Measurements from ENCODE around the gene CCT2. TPM values are rescaled to one million over a fixed set of nuclear protein-coding genes. Genes with fewer than 3 reads are reported as not detected.

The CCT2 gene
- total RNA-seq, 1 donor from 2014 or later, result 158 TPM

DNA sequence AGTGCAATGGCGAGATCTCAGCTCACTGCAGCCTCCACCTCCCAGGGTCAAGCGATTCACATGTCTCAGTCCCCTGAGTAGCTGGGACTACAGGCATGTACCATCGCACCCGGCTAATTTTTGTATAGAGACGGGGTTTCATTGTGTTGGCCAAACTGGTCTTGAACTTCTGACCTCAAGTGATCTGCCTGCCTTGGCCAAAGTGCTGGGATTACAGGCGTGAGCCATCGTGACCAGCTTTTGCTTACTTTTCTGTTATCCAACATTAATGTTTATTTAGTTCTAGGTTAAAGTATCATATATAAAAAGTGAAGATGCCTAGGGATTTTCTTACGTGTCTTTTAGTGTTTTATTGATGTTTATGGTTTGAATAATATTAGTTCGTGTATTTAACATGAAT lies 28.9 kb upstream of the CCT2 start:
- H3K4me3 ChIP-seq (ENCODE audit: low read length in 3 of 3), result no peak overlapping the region
- no peak overlapping the region for H3K9ac ChIP-seq (ENCODE audit: low read depth in 1 of 3, low read length in 3 of 3)
- peaks cover 0 to 6% (median 0%) of the 10 kb centered on the region in 3 donors for H3K4me1 ChIP-seq (ENCODE audit: control insufficient read depth in 3 of 3, insufficient read depth in 3 of 3, low read length in 3 of 3)
- no peaks in the 10 kb centered on the region for H3K27me3 ChIP-seq (ENCODE audit: control insufficient read depth in 3 of 3, insufficient read depth in 3 of 3, low read length in 3 of 3)
- no peak overlapping the region for H3K27ac ChIP-seq (ENCODE audit: low read depth, low read length)
- no peaks in the 10 kb centered on the region for H3K9me3 ChIP-seq (ENCODE audit: control insufficient read depth in 3 of 3, low read length in 3 of 3)
- no peaks in the 10 kb centered on the region for H3K36me3 ChIP-seq (ENCODE audit: control insufficient read depth in 3 of 3, insufficient read depth in 3 of 3, low read length in 3 of 3)

DNA sequence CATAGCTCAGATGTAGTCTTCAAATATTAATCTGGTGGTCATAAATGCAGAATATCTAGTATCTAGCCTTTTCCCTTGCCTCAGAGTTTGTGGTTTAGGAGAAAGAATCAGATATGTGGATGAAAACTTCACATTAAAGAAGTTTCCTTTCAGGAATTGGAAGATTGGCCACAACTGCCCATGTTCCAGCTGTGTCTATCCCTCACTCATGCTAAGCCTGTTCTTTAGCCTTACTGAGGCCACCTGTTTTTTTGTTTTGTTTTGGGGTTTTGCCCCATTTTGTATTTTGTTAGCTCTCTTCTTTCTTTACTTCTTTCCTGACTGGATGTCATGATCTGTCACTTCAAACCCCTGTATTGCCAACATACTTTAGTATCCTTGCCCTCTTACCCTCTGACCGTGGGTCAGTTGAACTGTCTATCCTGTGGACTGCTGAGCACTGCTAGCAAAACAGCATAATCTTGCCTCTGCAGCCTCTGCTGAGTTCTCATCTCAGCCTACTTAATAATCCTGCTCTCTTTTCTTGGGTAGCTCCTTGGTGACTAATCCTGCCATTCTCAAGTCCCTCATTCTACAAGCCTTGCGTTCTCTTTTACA lies 22.0 kb upstream of the CCT2 start:
- H3K4me1 ChIP-seq (ENCODE audit: control insufficient read depth in 3 of 3, insufficient read depth in 3 of 3, low read length in 3 of 3), result no peaks in the 10 kb centered on the region
- no peak overlapping the region for H3K9ac ChIP-seq (ENCODE audit: low read depth in 1 of 3, low read length in 3 of 3)
- H3K27me3 ChIP-seq (ENCODE audit: control insufficient read depth in 3 of 3, insufficient read depth in 3 of 3, low read length in 3 of 3), result no peaks in the 10 kb centered on the region
- no peak overlapping the region for H3K4me3 ChIP-seq (ENCODE audit: low read length in 3 of 3)
- H3K9me3 ChIP-seq (ENCODE audit: control insufficient read depth in 3 of 3, low read length in 3 of 3), result no peaks in the 10 kb centered on the region
- H3K27ac ChIP-seq (ENCODE audit: low read depth, low read length), result no peak overlapping the region
- peaks cover 0 to 22% (median 12%) of the 10 kb centered on the region in 3 donors for H3K36me3 ChIP-seq (ENCODE audit: control insufficient read depth in 3 of 3, insufficient read depth in 3 of 3, low read length in 3 of 3)

DNA sequence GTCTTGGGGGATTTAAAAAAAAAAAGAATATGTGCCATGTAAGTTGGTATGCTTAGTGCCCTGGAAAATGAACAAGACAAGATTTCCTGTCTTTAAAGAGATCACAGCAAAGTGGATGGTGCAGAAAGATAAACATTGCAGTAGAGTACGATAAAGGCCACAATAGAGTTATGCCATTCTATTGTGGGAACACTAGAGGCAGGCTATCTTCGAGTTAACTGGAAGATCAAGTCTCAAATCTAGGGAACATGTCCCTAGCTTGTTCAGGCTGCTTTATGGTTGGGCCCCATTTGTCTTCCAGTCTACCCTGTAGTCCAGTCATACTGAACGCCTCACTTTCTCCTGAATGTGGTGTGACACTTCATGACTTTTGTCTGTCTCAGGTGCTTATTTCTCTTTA lies 18.7 kb upstream of the CCT2 start:
- no peaks in the 10 kb centered on the region for H3K27me3 ChIP-seq (ENCODE audit: control insufficient read depth in 3 of 3, insufficient read depth in 3 of 3, low read length in 3 of 3)
- no peaks in the 10 kb centered on the region for H3K4me1 ChIP-seq (ENCODE audit: control insufficient read depth in 3 of 3, insufficient read depth in 3 of 3, low read length in 3 of 3)
- peaks cover 2 to 32% (median 18%) of the 10 kb centered on the region in 3 donors for H3K36me3 ChIP-seq (ENCODE audit: control insufficient read depth in 3 of 3, insufficient read depth in 3 of 3, low read length in 3 of 3)
- no peak overlapping the region for H3K27ac ChIP-seq (ENCODE audit: low read depth, low read length)
- no peaks in the 10 kb centered on the region for H3K9me3 ChIP-seq (ENCODE audit: control insufficient read depth in 3 of 3, low read length in 3 of 3)
- H3K9ac ChIP-seq (ENCODE audit: low read depth in 1 of 3, low read length in 3 of 3), result no peak overlapping the region
- H3K4me3 ChIP-seq (ENCODE audit: low read length in 3 of 3), result no peak overlapping the region

DNA sequence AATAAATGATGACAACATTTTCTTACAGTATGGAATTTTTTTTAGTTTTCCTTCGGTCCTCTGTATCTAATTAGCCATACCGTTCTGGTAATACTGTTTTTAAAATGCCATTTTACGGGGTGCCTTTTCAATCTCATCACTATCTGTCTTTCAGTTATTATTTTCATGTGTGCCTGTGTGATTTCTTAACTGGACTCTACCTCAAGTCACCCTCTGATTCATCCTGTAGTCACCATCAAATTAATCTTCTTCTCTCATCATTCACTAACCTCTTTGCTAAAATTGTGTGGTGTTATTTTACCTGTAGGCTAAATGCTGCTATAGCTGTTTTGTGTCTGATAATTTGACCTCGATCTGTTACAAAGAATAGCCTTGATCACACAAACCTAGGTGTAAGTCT lies 16.0 kb upstream of the CCT2 start:
- no peaks in the 10 kb centered on the region for H3K4me1 ChIP-seq (ENCODE audit: control insufficient read depth in 3 of 3, insufficient read depth in 3 of 3, low read length in 3 of 3)
- no peak overlapping the region for H3K4me3 ChIP-seq (ENCODE audit: low read length in 3 of 3)
- H3K9ac ChIP-seq (ENCODE audit: low read depth in 1 of 3, low read length in 3 of 3), result no peak overlapping the region
- H3K36me3 ChIP-seq (ENCODE audit: control insufficient read depth in 3 of 3, insufficient read depth in 3 of 3, low read length in 3 of 3), result peaks cover 11 to 46% (median 35%) of the 10 kb centered on the region in 3 donors
- H3K9me3 ChIP-seq (ENCODE audit: control insufficient read depth in 3 of 3, low read length in 3 of 3), result no peaks in the 10 kb centered on the region
- no peak overlapping the region for H3K27ac ChIP-seq (ENCODE audit: low read depth, low read length)
- no peaks in the 10 kb centered on the region for H3K27me3 ChIP-seq (ENCODE audit: control insufficient read depth in 3 of 3, insufficient read depth in 3 of 3, low read length in 3 of 3)

DNA sequence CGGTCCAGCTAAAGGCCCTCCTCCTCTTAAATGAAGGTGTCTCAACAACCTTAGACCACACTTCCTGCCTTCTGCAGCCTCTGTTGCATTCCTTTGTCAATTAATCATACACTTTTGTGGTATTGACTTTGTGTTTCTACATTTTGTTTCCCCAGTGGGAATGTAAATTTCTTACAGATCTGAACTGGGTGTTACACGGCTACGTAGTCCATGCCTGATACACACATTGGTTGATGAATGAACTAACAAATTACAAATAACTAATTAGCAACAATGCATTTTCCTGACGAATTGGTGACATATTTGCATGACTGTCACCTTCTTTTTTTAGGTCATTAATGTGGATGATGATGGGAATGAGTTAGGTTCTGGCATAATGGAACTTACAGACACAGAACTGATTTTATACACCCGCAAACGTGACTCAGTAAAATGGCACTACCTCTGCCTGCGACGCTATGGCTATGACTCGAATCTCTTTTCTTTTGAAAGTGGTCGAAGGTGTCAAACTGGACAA lies 15.2 kb upstream of the CCT2 start:
- Histone ChIP-seq H3K36me3 (ENCODE audit: control insufficient read depth in 3 of 3, insufficient read depth in 3 of 3, low read length in 3 of 3) (peaks cover 16 to 51% (median 37%) of the 10 kb centered on the region in 3 donors), H3K27me3 (ENCODE audit: control insufficient read depth in 3 of 3, insufficient read depth in 3 of 3, low read length in 3 of 3) (no peaks in the 10 kb centered on the region), H3K9me3 (ENCODE audit: control insufficient read depth in 3 of 3, low read length in 3 of 3) (no peaks in the 10 kb centered on the region), H3K27ac (ENCODE audit: low read depth, low read length) (no peak overlapping the region), H3K4me1 (ENCODE audit: control insufficient read depth in 3 of 3, insufficient read depth in 3 of 3, low read length in 3 of 3) (no peaks in the 10 kb centered on the region), H3K4me3 (ENCODE audit: low read length in 3 of 3) (no peak overlapping the region), H3K9ac (ENCODE audit: low read depth in 1 of 3, low read length in 3 of 3) (no peak overlapping the region)

DNA sequence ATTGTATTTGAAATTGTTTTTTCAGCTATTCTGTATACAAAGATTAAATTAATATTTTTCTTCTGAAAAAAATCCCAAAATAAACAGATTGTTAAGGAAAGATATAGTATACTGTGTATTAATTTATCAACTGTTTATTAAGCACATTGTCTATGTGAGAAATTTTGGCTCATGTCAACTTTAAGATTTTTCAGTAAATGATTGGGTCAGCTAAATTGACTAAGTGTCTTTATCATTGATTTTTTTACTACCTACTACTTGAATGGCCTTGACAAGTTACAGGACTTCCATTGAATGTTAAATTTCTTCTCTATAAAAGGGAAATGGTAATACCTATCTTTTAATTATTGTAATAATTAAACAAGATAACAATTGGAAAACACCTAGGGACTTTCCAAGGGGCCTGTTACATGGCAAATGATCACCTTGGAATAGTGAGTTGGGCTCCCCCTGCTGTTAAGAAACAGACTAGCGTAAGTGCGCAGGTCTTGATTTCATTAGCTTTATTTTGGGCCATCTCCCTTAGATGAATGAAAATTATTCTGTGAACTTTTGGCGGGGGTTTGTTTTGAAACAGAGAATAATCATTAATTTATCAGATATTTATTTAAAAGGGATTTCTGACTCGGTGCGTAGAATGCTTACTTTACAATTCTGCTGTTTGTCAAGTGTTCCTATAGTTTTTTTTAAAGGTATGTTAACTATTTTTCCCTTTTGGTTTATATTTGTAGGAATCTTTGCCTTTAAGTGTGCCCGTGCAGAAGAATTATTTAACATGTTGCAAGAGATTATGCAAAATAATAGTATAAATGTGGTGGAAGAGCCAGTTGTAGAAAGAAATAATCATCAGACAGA lies 14.5 kb upstream of the CCT2 start:
- Histone ChIP-seq H3K4me3 (ENCODE audit: low read length in 3 of 3) (no peak overlapping the region), H3K27ac (ENCODE audit: low read depth, low read length) (no peak overlapping the region), H3K4me1 (ENCODE audit: control insufficient read depth in 3 of 3, insufficient read depth in 3 of 3, low read length in 3 of 3) (no peaks in the 10 kb centered on the region), H3K9me3 (ENCODE audit: control insufficient read depth in 3 of 3, low read length in 3 of 3) (no peaks in the 10 kb centered on the region), H3K9ac (ENCODE audit: low read depth in 1 of 3, low read length in 3 of 3) (no peak overlapping the region), H3K27me3 (ENCODE audit: control insufficient read depth in 3 of 3, insufficient read depth in 3 of 3, low read length in 3 of 3) (no peaks in the 10 kb centered on the region), H3K36me3 (ENCODE audit: control insufficient read depth in 3 of 3, insufficient read depth in 3 of 3, low read length in 3 of 3) (peaks cover 19 to 55% (median 40%) of the 10 kb centered on the region in 3 donors)

DNA sequence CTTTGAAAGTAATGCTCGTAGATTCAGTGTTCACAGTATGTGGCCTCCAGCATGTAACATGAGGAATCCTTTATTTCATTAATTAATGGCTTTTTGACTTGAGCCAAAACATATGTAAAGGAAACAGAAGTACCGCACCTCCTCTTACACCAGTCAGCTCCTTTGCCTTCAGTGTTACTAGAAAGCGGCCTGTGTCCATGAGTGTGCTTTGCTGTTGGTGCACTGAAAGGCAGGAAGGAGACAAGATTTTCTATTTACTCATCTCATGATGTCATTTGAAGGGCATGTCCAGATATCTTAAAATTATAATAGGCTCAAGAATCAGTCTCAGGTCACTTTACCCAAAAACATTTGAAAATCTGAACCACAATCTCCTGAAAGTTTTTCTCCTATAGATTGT lies 9.9 kb upstream of the CCT2 start:
- Histone ChIP-seq H3K36me3 (ENCODE audit: control insufficient read depth in 3 of 3, insufficient read depth in 3 of 3, low read length in 3 of 3) (peaks cover 17 to 30% (median 27%) of the 10 kb centered on the region in 3 donors), H3K4me1 (ENCODE audit: control insufficient read depth in 3 of 3, insufficient read depth in 3 of 3, low read length in 3 of 3) (no peaks in the 10 kb centered on the region), H3K27me3 (ENCODE audit: control insufficient read depth in 3 of 3, insufficient read depth in 3 of 3, low read length in 3 of 3) (no peaks in the 10 kb centered on the region), H3K4me3 (ENCODE audit: low read length in 3 of 3) (no peak overlapping the region), H3K9me3 (ENCODE audit: control insufficient read depth in 3 of 3, low read length in 3 of 3) (no peaks in the 10 kb centered on the region), H3K27ac (ENCODE audit: low read depth, low read length) (no peak overlapping the region), H3K9ac (ENCODE audit: low read depth in 1 of 3, low read length in 3 of 3) (no peak overlapping the region)

DNA sequence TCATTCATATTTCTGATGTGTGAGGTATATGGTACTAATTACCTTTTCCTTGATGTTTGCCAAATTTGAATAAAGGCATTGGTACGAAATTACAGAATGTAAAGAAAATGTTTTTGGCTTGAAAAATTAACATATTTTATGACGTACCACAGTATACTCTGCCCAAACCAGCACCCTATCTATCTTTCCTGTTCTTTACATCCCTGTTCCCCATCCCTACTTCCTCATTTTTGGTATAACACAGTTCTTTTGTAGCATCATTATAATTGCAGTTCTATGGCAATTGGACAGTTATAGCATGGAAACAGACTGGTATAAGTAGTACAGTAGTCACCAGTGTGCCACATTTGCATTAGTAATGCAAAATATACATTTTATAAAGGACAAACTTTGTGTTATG lies 7.0 kb upstream of the CCT2 start:
- Histone ChIP-seq H3K27ac (ENCODE audit: low read depth, low read length) (no peak overlapping the region), H3K9me3 (ENCODE audit: control insufficient read depth in 3 of 3, low read length in 3 of 3) (no peaks in the 10 kb centered on the region)

DNA sequence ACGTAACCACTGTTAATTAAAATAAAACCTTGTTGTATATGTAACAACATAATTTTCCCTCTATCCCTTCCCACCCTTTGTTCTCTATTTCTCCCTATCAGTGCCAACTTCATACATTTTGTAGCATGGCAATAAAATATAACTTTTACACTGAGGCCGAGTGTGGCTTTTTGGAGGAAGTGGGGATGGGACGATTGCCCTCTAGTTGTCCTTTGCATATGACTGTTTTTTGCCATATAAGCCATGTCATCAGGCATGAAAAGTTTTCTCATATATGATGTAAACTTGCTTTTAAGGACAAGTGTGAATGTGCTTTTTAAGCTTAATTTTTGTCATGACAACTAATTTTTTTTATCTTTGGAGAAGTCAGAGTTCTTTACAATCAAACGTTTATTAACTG lies 6.2 kb upstream of the CCT2 start:
- peaks cover 11 to 15% (median 13%) of the 10 kb centered on the region in 3 donors for H3K36me3 ChIP-seq (ENCODE audit: control insufficient read depth in 3 of 3, insufficient read depth in 3 of 3, low read length in 3 of 3)
- H3K27ac ChIP-seq (ENCODE audit: low read depth, low read length), result no peak overlapping the region
- no peak overlapping the region for H3K9ac ChIP-seq (ENCODE audit: low read depth in 1 of 3, low read length in 3 of 3)
- no peaks in the 10 kb centered on the region for H3K27me3 ChIP-seq (ENCODE audit: control insufficient read depth in 3 of 3, insufficient read depth in 3 of 3, low read length in 3 of 3)
- no peaks in the 10 kb centered on the region for H3K9me3 ChIP-seq (ENCODE audit: control insufficient read depth in 3 of 3, low read length in 3 of 3)
- no peak overlapping the region for H3K4me3 ChIP-seq (ENCODE audit: low read length in 3 of 3)
- no peaks in the 10 kb centered on the region for H3K4me1 ChIP-seq (ENCODE audit: control insufficient read depth in 3 of 3, insufficient read depth in 3 of 3, low read length in 3 of 3)

More for the DNA sequence above, 7.0 kb upstream of the CCT2 start:
- Histone ChIP-seq H3K4me1 (ENCODE audit: control insufficient read depth in 3 of 3, insufficient read depth in 3 of 3, low read length in 3 of 3) (no peaks in the 10 kb centered on the region), H3K4me3 (ENCODE audit: low read length in 3 of 3) (no peak overlapping the region), H3K36me3 (ENCODE audit: control insufficient read depth in 3 of 3, insufficient read depth in 3 of 3, low read length in 3 of 3) (peaks cover 12 to 21% (median 19%) of the 10 kb centered on the region in 3 donors), H3K9ac (ENCODE audit: low read depth in 1 of 3, low read length in 3 of 3) (no peak overlapping the region), H3K27me3 (ENCODE audit: control insufficient read depth in 3 of 3, insufficient read depth in 3 of 3, low read length in 3 of 3) (no peaks in the 10 kb centered on the region)

DNA sequence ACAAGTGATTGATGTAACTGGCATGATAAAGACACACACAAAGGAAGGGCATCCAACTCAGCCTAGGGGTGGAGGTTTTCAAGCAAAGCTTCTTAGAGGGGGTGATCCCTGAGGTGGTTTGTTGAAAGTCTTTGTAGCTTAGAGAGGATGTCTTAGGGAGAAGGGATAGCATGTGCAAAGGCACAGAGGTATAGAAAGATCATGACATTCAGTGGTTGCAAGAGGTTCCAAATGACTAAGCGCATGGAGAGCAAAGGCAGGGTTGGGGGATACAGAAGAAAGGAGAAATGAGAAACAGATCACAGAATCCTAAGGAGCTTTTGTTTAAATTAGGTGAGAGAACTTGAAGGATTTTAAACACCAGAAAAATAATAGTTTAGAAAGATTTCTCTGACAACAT lies 5.2 kb upstream of the CCT2 start:
- Histone ChIP-seq H3K9me3 (ENCODE audit: control insufficient read depth in 3 of 3, low read length in 3 of 3) (no peaks in the 10 kb centered on the region), H3K4me3 (ENCODE audit: low read length in 3 of 3) (no peak overlapping the region), H3K27me3 (ENCODE audit: control insufficient read depth in 3 of 3, insufficient read depth in 3 of 3, low read length in 3 of 3) (no peaks in the 10 kb centered on the region), H3K36me3 (ENCODE audit: control insufficient read depth in 3 of 3, insufficient read depth in 3 of 3, low read length in 3 of 3) (peaks cover 3 to 4% (median 3%) of the 10 kb centered on the region in 3 donors), H3K27ac (ENCODE audit: low read depth, low read length) (no peak overlapping the region), H3K4me1 (ENCODE audit: control insufficient read depth in 3 of 3, insufficient read depth in 3 of 3, low read length in 3 of 3) (no peaks in the 10 kb centered on the region), H3K9ac (ENCODE audit: low read depth in 1 of 3, low read length in 3 of 3) (no peak overlapping the region)

All from skeletal muscle tissue (tissue), 4 donors.